ENCODE data around the gene RNU7-1. TPM values are rescaled to one million over a fixed set of nuclear protein-coding genes. Genes with fewer than 3 reads are reported as not detected.

RNU7-1 gene
- total RNA-seq, 2 experiments from 2014 or later: not detected

DNA sequence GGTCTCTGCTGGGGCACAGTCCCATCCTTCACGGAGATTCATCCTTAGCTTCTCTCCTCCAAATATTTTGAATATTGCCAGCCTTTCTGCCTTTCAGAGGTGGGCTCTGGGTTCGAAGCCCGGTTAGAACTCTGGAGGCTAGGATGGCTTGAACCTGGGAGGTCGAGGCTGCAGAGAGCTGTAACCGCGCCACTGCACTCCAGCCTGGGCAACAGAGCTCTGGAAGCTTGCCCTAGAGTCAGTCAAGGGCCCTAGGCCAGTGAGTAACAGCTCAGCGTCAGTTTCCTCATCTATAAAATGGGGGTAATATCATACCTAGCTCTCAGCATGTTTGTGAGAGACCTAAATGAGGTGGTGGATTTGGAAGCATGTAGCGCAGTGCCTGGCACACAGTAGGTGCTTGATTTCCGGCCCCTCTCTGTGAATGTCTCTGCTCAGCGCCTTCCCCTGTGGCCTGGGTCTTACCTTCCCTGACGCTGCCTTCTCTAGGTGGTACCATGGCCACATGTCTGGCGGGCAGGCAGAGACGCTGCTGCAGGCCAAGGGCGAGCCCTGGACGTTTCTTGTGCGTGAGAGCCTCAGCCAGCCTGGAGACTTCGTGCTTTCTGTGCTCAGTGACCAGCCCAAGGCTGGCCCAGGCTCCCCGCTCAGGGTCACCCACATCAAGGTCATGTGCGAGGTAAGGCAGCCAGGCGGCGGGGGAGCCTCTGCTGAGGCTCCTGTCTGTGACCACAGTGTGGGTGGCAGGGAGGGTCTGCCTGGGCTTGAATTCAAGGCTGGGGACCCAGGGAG, 10.9 kb downstream of the RNU7-1 start:
- peak; percentile 54 for DNase-seq
- POLR2A ChIA-PET: interaction anchor here (1.8 to 21.6 kb wide), 4 partner anchors 6 to 103 kb away, joined by 4 to 1055 read pairs (median 530); partner anchors contain the start of genes C12orf57, CDCA3, PTPN6 and RNU7-1
- peak overlapping the region; percentile 100 for H3K4me3 Mint-ChIP-seq

DNA sequence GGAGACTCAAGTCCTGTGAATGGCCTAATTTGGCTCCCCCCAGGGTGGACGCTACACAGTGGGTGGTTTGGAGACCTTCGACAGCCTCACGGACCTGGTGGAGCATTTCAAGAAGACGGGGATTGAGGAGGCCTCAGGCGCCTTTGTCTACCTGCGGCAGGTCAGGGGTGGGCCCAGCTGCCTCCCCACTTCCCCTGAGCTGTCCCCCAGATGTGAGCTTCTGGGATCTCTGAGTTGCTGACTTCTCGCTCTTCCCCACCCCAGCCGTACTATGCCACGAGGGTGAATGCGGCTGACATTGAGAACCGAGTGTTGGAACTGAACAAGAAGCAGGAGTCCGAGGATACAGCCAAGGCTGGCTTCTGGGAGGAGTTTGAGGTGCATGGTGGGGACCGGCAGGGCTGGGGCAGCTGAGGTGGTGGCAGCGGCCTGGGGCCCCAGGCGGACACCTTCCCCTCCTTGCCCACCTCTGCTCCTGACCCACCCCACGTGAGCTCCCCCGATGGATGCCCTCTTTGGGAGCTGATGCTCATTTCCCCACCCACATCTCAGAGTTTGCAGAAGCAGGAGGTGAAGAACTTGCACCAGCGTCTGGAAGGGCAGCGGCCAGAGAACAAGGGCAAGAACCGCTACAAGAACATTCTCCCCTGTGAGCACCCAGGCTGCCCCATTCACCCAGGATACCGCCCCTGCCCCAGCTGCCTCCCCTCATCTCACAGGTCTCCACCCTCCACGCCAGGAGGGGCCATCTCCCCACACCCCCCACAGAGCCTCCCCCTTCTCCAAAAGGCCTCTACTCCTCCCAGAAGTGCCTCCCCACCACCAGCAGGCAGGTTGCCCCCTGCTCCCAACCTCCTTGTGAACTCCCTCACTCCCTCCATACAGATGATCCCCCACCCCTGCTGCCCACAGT, 11.7 kb downstream of the RNU7-1 start:
- H3K4me3 Mint-ChIP-seq: peak overlapping the region; percentile 100
- ATAC-seq (ENCODE audit: low read depth) (no peak), DNase-seq (peak; percentile 50)
- H3K27ac Mint-ChIP-seq: peak overlapping the region; percentile 100
- POLR2A ChIA-PET: interaction anchor here (0.5 to 21.6 kb wide), 6 partner anchors 5 to 183 kb away, joined by 4 to 1055 read pairs (median 7); partner anchors contain the start of genes C12orf57, CDCA3, PTPN6 and RNU7-1
- H3K27me3 Mint-ChIP-seq: no peaks in the 10 kb centered on the region
- peaks cover 61% of the 10 kb centered on the region for H3K36me3 Mint-ChIP-seq
- H3K4me1 Mint-ChIP-seq: peaks cover 67% of the 10 kb centered on the region
- H3K9me3 Mint-ChIP-seq: no peaks in the 10 kb centered on the region

More for the DNA sequence above, 10.9 kb downstream of the RNU7-1 start:
- Mint-ChIP-seq H3K27ac (peak overlapping the region; percentile 100), H3K9me3 (no peaks in the 10 kb centered on the region), H3K36me3 (peaks cover 58% of the 10 kb centered on the region), H3K4me1 (peaks cover 72% of the 10 kb centered on the region), H3K27me3 (no peaks in the 10 kb centered on the region)
- no peak for ATAC-seq (ENCODE audit: low read depth)

DNA sequence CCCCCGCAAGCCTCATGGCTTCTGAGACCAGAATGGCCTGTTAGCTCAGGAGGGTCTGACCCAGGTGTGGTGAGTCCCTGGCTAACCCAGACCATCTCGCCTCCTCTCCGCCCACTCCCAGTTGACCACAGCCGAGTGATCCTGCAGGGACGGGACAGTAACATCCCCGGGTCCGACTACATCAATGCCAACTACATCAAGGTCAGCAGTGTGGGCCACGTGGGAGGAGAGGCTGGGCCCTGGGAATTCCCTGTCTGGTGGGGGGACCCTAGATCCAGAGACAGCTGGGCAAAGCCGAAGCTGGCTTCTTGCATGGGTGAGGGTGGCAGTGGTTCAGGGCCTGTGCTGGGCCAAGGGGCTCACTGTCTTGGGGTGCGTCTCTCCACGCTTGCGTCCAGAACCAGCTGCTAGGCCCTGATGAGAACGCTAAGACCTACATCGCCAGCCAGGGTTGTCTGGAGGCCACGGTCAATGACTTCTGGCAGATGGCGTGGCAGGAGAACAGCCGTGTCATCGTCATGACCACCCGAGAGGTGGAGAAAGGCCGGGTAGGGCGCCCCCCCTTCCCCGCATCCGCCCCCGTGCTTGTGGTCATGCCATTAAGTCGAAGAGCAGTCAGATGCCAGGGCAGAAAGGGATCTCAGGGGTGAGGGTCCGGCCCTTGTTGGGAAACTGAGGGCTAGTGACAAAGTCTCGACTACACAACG, 12.6 kb downstream of the RNU7-1 start:
- ATAC-seq (ENCODE audit: low read depth): no peak
- POLR2A ChIA-PET: interaction anchor here (1.6 to 13.5 kb wide), 4 partner anchors 12 to 104 kb away, joined by 4 to 1055 read pairs (median 7); partner anchors contain the start of genes C12orf57, CDCA3, PTPN6 and RNU7-1
- no peaks in the 10 kb centered on the region for H3K27me3 Mint-ChIP-seq
- H3K36me3 Mint-ChIP-seq: peaks cover 65% of the 10 kb centered on the region
- peak overlapping the region; percentile 100 for H3K4me3 Mint-ChIP-seq
- H3K4me1 Mint-ChIP-seq: peaks cover 68% of the 10 kb centered on the region
- H3K9me3 Mint-ChIP-seq: no peaks in the 10 kb centered on the region
- DNase-seq: peak; percentile 53
- peak overlapping the region; percentile 100 for H3K27ac Mint-ChIP-seq

DNA sequence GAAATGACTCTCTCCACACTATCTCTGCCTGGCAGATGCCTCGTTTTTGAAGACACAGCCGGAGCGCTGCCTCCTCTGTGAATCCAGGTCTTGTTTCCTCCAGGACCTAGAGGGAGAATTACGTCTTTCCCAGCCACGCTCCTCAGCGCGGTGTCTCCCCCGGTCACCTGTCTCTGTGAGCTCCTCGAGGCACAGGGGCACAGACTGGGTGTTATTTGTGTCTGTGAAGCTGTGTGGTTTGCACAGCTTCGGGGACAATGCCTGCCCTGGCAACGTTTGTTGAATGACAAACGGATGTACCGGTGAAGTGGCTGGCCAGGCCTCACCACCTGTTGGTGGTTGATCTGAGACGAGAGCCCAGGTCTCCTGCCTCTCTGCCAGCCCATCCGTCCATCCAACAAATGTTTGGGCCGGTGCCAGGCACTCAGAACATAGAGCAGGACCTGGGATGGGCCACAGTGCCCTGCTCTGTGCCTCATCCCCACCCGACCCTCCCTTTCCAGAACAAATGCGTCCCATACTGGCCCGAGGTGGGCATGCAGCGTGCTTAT, 13.6 kb downstream of the RNU7-1 start:
- Mint-ChIP-seq H3K4me1 (peaks cover 78% of the 10 kb centered on the region), H3K27me3 (no peaks in the 10 kb centered on the region), H3K36me3 (peaks cover 59% of the 10 kb centered on the region), H3K4me3 (peak overlapping the region; percentile 100), H3K27ac (peak overlapping the region; percentile 100), H3K9me3 (no peaks in the 10 kb centered on the region)
- no peak for ATAC-seq (ENCODE audit: low read depth)
- no peak for DNase-seq
- POLR2A ChIA-PET: interaction anchor here (1.6 to 13.5 kb wide), 4 partner anchors 11 to 85 kb away, joined by 5 to 1055 read pairs (median 9); partner anchors contain the start of genes C12orf57, ENO2, PTPN6 and RNU7-1

DNA sequence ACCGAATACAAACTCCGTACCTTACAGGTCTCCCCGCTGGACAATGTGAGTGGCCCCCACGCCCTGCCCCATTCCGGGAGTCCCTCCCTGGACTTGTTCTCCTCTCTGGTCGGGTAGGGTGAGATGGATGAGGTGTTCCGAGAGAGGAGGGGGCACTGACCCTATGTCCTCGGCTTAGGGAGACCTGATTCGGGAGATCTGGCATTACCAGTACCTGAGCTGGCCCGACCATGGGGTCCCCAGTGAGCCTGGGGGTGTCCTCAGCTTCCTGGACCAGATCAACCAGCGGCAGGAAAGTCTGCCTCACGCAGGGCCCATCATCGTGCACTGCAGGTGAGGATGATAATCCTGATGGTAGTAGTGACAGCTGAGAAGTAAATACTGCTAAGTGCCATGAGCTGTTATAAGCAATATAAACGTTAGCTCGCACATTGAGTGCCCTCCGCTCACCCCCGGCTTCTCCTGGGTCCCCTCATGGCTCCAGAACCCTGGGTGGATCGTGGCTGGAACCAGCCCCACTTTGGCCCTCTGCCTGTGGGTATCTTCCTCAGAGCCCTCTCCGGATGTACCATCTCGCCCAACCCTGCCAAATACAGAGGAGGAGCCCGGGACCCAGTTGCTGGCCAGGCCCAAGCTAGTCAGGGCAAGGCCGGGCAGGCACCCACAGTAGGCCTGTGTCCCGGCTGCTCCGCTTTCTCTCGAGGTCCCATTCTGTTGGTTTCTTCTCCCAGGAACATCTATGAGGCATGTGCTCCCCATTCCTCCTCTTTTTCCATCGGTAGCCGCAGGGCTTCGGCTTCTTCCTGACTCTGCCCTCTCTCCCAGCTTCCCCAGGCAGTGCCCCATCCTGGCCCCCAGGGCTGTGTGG, 14.4 kb downstream of the RNU7-1 start:
- peak overlapping the region; percentile 89 for H3K4me3 Mint-ChIP-seq
- no peaks in the 10 kb centered on the region for H3K27me3 Mint-ChIP-seq
- peaks cover 52% of the 10 kb centered on the region for H3K36me3 Mint-ChIP-seq
- H3K27ac Mint-ChIP-seq: peak overlapping the region; percentile 100
- DNase-seq (peak; percentile 59), ATAC-seq (ENCODE audit: low read depth) (no peak)
- H3K4me1 Mint-ChIP-seq: peaks cover 78% of the 10 kb centered on the region
- no peaks in the 10 kb centered on the region for H3K9me3 Mint-ChIP-seq
- POLR2A ChIA-PET: interaction anchor here (1.4 to 13.5 kb wide), 6 partner anchors 14 to 151 kb away, joined by 8 to 1055 read pairs (median 12); partner anchors contain the start of genes C12orf57, C1RL, CDCA3 and ENO2

DNA sequence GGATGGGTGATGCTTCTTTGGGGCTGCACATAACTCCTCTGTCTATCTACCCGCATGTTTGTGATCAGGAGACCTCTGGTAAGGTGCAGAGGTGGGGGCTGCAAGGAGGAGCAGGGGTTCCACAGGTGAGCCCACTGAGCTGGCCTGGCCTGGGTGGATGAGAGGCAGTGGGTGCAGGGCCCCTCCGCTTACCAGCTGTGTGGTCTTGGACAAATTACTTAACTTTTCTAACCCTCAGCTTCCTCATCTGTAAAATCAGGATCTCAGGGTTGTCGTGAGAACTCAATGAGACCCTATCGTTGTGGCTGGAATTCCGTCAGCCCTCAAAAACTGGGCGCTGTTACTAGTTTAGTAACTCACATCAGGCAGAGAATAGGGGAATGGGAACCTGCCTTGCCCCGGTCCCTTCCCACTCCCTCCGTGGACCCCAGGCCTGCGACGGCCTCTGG, 15.0 kb downstream of the RNU7-1 start:
- Mint-ChIP-seq H3K9me3 (no peaks in the 10 kb centered on the region), H3K27me3 (no peaks in the 10 kb centered on the region), H3K27ac (peak overlapping the region; percentile 100), H3K36me3 (peaks cover 47% of the 10 kb centered on the region), H3K4me3 (peak overlapping the region; percentile 89), H3K4me1 (peaks cover 74% of the 10 kb centered on the region)
- no peak for ATAC-seq (ENCODE audit: low read depth)
- peak; percentile 70 for DNase-seq
- POLR2A ChIA-PET: interaction anchor here (1.1 to 13.5 kb wide), 11 partner anchors 9 to 150 kb away, joined by 3 to 1055 read pairs (median 8); partner anchors contain the start of genes C12orf57, C1RL, CDCA3 and EMG1

DNA sequence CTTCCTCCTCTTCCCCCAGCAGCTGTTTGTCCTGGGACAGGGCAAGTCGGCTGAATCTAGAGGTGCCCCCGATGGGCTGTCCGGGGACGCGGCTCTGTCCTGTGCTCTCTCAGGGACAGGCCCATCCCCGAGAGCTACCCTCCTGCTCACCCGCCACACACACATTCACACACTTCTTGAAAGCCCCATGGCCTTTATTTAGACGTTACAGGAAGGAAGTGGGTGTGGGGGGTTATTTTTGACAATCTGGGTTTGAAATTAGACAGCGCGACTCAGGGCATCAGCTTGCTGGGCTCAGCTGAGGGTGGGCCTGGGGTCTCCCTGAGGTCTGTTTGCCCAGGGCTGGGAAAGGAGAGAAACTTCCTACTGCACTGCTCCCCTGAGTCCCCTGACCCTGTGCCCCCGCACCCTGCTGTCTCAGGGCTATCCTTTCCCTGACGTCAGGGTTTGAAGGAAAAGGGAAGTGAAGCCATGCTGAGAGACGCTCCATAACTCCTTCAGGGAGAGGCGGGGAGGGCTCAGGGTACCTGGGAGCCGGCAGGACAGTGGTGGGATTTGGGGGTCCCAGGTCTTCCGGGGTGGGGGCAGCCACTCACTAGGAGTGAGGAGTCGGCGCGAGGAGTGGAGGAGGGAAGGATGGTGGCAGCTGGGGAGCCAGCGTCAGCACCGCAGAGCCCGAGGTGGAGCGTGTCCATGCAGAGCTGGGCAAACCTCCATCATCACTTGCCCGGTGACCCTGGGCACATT, 15.6 kb downstream of the RNU7-1 start:
- Mint-ChIP-seq H3K4me3 (peak overlapping the region; percentile 89), H3K27me3 (no peaks in the 10 kb centered on the region), H3K36me3 (peaks cover 47% of the 10 kb centered on the region), H3K27ac (peak overlapping the region; percentile 100), H3K9me3 (no peaks in the 10 kb centered on the region), H3K4me1 (peaks cover 68% of the 10 kb centered on the region)
- DNase-seq: peak; percentile 66
- peak; percentile 57 for ATAC-seq (ENCODE audit: low read depth)
- POLR2A ChIA-PET: interaction anchor here (0.6 to 13.5 kb wide), 13 partner anchors 9 to 149 kb away, joined by 3 to 1055 read pairs (median 8); partner anchors contain the start of genes C12orf57, C1RL, CDCA3 and EMG1

DNA sequence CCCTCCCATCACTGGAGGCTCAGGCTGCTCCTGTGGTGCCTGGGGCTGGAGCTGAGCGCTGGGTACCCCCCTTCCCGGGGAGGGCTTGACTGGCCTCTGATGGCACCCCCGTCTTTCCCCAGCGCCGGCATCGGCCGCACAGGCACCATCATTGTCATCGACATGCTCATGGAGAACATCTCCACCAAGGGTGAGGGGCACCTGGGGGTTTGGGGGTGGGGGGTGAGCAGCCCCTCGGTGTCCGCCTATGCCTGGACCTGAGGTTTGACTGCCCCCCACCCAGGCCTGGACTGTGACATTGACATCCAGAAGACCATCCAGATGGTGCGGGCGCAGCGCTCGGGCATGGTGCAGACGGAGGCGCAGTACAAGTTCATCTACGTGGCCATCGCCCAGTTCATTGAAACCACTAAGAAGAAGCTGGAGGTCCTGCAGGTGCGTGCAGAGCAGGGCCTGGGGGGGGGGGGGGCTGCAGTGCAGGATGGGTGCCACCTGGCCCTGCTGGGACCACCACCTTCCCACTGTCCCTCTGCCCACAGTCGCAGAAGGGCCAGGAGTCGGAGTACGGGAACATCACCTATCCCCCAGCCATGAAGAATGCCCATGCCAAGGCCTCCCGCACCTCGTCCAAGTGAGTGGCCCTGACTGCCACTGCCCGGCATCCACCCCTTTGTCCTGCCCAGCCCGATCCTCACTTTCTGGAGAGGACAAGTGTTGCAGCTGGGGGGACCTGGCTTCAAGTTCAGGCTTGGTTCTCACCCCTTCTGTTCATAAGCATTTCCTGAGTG, 16.4 kb downstream of the RNU7-1 start:
- DNase-seq (no peak), ATAC-seq (ENCODE audit: low read depth) (no peak)
- Mint-ChIP-seq H3K9me3 (no peaks in the 10 kb centered on the region), H3K4me1 (peaks cover 66% of the 10 kb centered on the region), H3K4me3 (peak overlapping the region; percentile 89), H3K36me3 (peaks cover 44% of the 10 kb centered on the region), H3K27ac (peak overlapping the region; percentile 100), H3K27me3 (no peaks in the 10 kb centered on the region)
- POLR2A ChIA-PET: interaction anchor here (0.6 to 13.5 kb wide), 15 partner anchors 8 to 149 kb away, joined by 3 to 1055 read pairs (median 6); partner anchors contain the start of genes C12orf57, C1RL, EMG1 and ENO2

DNA sequence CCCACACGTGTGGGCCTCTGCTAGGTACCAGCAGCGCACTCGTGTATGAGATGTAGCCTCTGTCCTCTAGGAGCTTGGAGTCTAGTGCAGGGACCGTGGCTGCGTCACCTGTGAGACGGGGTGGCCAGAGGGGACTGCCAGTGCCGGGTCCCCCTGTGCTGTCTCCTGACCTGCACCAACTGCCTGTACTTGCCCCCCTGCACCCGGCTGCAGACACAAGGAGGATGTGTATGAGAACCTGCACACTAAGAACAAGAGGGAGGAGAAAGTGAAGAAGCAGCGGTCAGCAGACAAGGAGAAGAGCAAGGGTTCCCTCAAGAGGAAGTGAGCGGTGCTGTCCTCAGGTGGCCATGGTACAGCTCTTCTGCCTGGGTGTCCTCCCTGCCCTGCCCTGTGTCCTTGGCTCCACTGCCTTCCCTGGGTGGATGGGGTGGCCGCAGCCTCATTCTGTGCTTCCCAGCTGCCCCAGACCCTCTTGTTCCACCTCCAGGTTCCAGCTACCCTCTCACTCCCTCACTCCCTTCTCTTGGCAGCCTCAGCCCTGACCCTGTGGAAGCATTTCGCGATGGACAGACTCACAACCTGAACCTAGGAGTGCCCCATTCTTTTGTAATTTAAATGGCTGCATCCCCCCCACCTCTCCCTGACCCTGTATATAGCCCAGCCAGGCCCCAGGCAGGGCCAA, 17.1 kb downstream of the RNU7-1 start:
- Mint-ChIP-seq H3K4me1 (peaks cover 63% of the 10 kb centered on the region), H3K9me3 (no peaks in the 10 kb centered on the region), H3K27ac (peak overlapping the region; percentile 96), H3K27me3 (no peaks in the 10 kb centered on the region), H3K4me3 (peak overlapping the region; percentile 89), H3K36me3 (peaks cover 41% of the 10 kb centered on the region)
- DNase-seq (peak; percentile 55), ATAC-seq (ENCODE audit: low read depth) (peak; percentile 12)
- POLR2A ChIA-PET: interaction anchor here (0.9 to 13.5 kb wide), 9 partner anchors 17 to 237 kb away, joined by 3 to 1055 read pairs (median 6); partner anchors contain the start of genes C12orf57, COPS7A, LPCAT3 and PTPN6

Data from activated naive CD8-positive, alpha-beta T cell treated with anti-CD3 and anti-CD28 coated beads, Interleukin-2, amount 10 ng/mL, durations not matched to agents 7 days and 5 days (primary cell).